ENCODE results near the gene TBC1D9B.

- TF ChIP-seq CTCF (IDR thresholded peaks at IDR 0.05; ENCODE audit: borderline replicate concordance, extremely low read depth, low read length, poor library complexity, severe bottlenecking): no peak
- TF ChIP-seq EZH2 (IDR thresholded peaks at IDR 0.05; ENCODE audit: borderline replicate concordance, low read depth, low read length, severe bottlenecking): no peak
Measured at GRCh38 chr5:179878222-179879002, 29.3 kb downstream of the TBC1D9B start.
